HL-60 (cell line): Measurements from ENCODE around the gene PERCC1.
A peak's percentile ranks its signal among the peaks of the same experiment; 100 is the strongest.

Experiments
- DNase-seq, 2 experiments: peaks; one replicate each; pipeline ENCODE4 v3.0.0-alpha.2; 2010 to 2020; ENCODE audit warnings: low read depth in 1 of 2, low spot score in 1 of 2
- H3K27ac ChIP-seq: fragments of 250-450 bp; sonication (Bioruptor Pico); replicated peaks from 2 replicates; pipeline ENCODE4 v1.5.1; 2020; ENCODE audit warnings: mild to moderate bottlenecking, moderate library complexity
- H3K27me3 ChIP-seq: fragments of 250-450 bp; sonication (Bioruptor Pico); 2 replicates; pipeline ENCODE4 v1.5.1; 2021; ENCODE audit warnings: mild to moderate bottlenecking, moderate library complexity; ENCODE audit not compliant: insufficient read depth, poor library complexity, severe bottlenecking
- H3K4me3 ChIP-seq: replicated peaks from 2 replicates; pipeline ENCODE4 v1.5.1; 2011; ENCODE audit warnings: mild to moderate bottlenecking, control low read depth, low read length; ENCODE audit not compliant: insufficient read depth
- GABPA ChIP-seq: IDR thresholded peaks from 2 replicates; pipeline ENCODE4 v1.6.1; 2012; ENCODE audit warnings: low read depth
- POLR2AphosphoS5 ChIP-seq: IDR thresholded peaks from 2 replicates; pipeline ENCODE4 v1.6.1; 2012; ENCODE audit warnings: low read depth
- REST ChIP-seq: IDR thresholded peaks from 2 replicates; pipeline ENCODE4 v1.6.1; 2012; ENCODE audit warnings: low read depth; ENCODE audit not compliant: insufficient replicate concordance
- SPI1 ChIP-seq: IDR thresholded peaks from 2 replicates; pipeline ENCODE4 v1.6.1; 2012; ENCODE audit warnings: low read depth, mild to moderate bottlenecking, borderline replicate concordance
- TF ChIP-seq, protein P1 (sequence below): IDR thresholded peaks from one replicate; pipeline ENCODE4 v1.5.1; 2011; ENCODE audit warnings: low read length, control low read depth, inconsistent platforms; ENCODE audit not compliant: insufficient read depth

Gene PERCC1

DNA sequence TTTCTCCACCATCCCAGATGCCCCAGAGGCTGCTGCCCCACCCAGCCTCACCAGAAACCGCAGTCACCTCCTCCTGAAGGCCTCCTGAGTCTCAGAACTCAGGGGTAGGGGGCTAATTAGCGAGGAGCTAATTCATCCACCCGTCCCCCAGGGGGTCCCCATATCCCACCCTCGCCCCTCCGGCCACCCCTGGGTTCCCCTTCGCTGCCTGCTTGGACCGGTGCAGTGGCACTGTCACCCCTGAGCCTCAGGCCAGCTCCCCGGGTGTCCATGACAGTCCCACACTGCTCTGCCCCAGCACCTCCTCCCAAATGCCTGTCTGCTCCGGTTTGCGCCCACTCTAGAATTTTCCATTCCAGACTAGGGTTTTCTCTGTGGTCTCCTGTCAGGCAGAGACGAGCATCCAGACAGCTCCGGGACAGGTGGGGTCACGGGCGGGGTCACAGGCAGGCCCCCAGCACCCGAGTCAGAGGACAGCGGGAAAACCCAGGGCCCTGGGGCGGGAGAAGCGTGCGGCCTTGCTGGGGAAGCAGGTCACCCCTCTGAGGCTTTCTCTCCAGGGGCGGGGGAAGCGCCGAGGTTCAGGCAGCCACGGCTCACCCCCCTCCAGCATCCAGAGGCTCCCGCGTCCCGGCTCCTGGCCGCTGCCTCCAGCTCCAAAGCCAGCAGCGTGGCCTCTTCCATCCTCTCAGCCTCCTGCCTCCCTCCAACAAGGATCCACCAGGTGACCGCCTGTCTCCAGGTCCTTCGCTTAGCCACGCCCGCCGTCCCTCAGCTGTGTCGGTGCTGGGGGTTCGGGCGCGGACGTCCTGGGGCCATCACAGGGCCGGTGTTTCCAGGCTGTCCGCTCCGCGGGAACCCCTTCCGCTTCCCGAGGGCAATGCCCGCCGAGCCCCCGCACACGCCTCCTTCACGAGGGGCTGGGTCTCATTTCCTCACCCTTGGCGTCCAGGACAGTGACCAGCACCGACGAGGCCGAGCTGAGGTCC is 3.1 kb upstream of the PERCC1 start:
- no peak for TF ChIP-seq POLR2AphosphoS5
- TF ChIP-seq REST, result no peak
- TF ChIP-seq, protein P1, sequence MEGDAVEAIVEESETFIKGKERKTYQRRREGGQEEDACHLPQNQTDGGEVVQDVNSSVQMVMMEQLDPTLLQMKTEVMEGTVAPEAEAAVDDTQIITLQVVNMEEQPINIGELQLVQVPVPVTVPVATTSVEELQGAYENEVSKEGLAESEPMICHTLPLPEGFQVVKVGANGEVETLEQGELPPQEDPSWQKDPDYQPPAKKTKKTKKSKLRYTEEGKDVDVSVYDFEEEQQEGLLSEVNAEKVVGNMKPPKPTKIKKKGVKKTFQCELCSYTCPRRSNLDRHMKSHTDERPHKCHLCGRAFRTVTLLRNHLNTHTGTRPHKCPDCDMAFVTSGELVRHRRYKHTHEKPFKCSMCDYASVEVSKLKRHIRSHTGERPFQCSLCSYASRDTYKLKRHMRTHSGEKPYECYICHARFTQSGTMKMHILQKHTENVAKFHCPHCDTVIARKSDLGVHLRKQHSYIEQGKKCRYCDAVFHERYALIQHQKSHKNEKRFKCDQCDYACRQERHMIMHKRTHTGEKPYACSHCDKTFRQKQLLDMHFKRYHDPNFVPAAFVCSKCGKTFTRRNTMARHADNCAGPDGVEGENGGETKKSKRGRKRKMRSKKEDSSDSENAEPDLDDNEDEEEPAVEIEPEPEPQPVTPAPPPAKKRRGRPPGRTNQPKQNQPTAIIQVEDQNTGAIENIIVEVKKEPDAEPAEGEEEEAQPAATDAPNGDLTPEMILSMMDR, result no peak
- TF ChIP-seq SPI1, result no peak
- no peak for TF ChIP-seq GABPA
- H3K27ac ChIP-seq, result no peak overlapping the region
- H3K4me3 ChIP-seq, result no peak overlapping the region
- peaks cover 1% of the 10 kb centered on the region for H3K27me3 ChIP-seq
- DNase-seq, result no peak

DNA sequence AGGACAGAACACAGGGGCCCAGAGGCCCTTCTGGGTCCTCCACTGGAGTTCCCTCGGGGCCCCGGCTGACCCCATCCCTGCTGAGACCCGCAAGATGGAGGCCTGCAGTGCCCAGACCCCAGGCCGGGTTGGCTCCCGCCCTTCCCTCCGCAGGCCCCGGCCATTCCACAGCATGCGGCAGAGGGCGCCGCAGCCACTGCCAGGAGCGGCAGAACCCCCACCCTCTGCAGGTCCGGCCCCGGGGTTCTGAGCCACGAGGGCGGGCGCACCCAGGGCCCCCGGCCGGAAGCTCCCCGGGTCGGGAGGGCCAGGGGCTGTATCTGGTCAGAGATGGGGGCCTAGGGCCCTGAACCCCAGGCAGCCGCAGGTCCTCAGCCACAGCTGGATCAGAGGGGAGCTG is 2.4 kb upstream of the PERCC1 start:
- DNase-seq, result peak in 1 of 2 experiments; percentile 55
- no peak for TF ChIP-seq REST
- TF ChIP-seq, protein P1, result peak; percentile 65
- no peak for TF ChIP-seq GABPA
- no peak for TF ChIP-seq SPI1
- no peak for TF ChIP-seq POLR2AphosphoS5
- Histone ChIP-seq H3K4me3 (no peak overlapping the region), H3K27ac (no peak overlapping the region), H3K27me3 (peaks cover 3% of the 10 kb centered on the region)

DNA sequence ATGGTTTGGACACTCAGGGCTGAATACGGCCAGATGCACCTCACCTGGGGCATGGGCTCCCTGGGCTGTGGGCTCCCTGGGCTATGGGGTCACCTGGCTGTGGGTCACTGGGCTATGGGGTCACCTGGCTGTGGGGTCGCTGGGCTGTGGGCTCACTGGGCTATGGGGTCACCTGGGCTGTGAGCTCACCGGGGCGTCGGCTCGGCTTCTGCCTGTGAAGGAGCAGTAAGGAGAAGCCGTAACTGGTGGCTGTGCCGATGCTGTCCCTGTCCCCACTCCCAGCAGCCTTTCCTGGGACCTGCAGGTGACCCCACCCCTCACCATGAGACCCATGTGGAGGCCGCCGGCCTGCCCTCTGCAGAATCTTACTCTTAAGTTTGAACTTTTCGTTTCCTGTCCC is 1.9 kb upstream of the PERCC1 start:
- Histone ChIP-seq H3K27ac (no peak overlapping the region), H3K27me3 (peaks cover 3% of the 10 kb centered on the region), H3K4me3 (no peak overlapping the region)
- no peak for TF ChIP-seq POLR2AphosphoS5
- TF ChIP-seq GABPA, result no peak
- no peak for TF ChIP-seq SPI1
- TF ChIP-seq, protein P1, result no peak
- no peak for TF ChIP-seq REST
- no peak for DNase-seq
